GM18867 (cell line): ENCODE results near the gene PTCD1.

ENCODE experiments used
- ATAC-seq: cut with Tn5 transposase; IDR thresholded peaks from one replicate; pipeline ENCODE4 v1.9.1; 2021; ENCODE audit warnings: mild to moderate bottlenecking, moderate library complexity; ENCODE audit not compliant: unreplicated experiment

Gene PTCD1

DNA sequence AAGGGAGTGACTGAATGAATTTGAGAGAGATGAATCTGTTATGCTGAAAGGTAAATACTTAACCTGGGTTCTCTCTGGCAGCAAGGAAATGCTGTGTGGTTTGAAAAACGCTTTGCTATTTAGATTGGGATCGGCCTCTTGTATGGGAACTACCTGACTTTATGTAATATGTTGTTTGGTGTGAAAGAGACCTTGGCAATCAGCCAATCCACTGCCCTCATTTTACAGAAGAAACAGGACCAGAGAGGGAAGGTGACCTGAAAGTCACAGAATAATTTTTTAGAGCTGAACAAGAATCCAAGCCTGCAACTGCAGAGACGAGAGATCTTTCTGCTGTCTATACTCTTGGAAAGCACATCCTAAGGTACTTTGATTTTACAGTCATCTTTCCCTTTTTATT, 28.8 kb downstream of the PTCD1 start:
- ATAC-seq: no peak

- ATAC-seq: peak; percentile 8
Measured at GRCh38 chr7:99409192-99409572, 29.4 kb downstream of the PTCD1 start.

GRCh38 chr7:99408379-99409191, 30.0 kb downstream of the PTCD1 start, which contains the start of the genes BUD31 and PDAP1:
Gene BUD31 (plus strand): TSS chr7:99408969. CDS start chr7:99411093, 2,124 bp downstream.
Gene PDAP1 (minus strand): TSS chr7:99408597. CDS start chr7:99408548, 49 bp downstream.
- peak; percentile 80 for ATAC-seq

- ATAC-seq: peak; percentile 4
Measured at GRCh38 chr7:99407872-99408378, 30.7 kb downstream of the PTCD1 start.

DNA sequence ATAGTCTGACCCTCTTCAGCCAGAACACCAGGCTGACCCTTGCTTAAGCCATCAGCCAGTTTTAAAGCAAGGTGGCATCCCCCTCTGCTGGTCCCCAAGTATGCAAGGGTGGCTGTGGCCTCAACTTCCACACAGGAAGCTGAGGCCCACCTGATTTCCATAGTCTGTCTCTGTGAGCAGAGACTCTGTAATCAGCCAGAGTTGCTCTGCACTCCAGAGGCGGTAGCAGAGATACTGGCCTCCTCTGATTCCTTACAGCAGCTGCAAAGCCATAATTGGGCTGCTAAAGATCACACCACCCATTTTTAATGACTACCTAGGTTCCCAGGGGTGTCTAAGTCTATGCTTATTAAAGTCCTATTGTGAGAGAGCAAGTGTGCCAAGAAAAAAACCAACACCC, 32.0 kb downstream of the PTCD1 start:
- ATAC-seq: no peak

GRCh38 chr7:99404977-99405320, 33.6 kb downstream of the PTCD1 start:
- no peak for ATAC-seq

DNA sequence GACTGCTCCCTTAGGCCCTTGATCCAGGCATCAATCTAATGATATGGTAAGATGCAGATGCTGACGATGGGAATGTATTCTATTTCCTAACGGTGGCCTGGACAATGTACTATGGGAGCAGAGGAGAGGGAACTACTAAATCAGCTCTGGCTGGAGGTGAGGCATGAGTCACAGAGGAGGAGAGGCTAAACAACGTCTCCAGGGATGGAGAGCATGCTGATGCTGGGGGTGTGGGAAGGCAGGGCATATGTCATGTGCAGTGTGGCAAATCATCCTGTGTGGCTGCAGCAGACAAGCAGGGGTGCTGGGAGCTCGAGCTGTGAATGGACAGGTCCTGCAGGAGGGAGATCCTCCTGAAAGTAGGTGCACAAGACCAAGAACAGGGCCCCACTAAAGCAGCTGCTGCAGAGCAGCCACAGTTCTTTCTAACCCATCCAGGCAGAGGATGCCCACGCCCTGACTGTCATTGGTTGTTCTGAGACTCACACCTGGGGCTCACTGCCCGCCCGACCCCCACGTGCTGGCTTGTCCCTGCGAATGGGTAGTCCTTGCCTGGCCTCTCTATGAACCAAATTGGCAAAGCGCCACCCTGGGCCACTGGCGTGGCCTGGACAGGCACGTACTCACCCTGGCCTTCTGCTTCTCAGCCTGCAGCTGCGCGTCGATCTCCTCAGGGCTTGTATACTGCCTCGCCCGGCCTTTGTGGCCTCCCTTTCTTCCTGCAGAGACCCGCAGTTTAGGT, 34.2 kb downstream of the PTCD1 start:
- no peak for ATAC-seq

GRCh38 chr7:99403764-99404163, 34.8 kb downstream of the PTCD1 start:
- ATAC-seq: no peak

- ATAC-seq: no peak
Measured at GRCh38 chr7:99402854-99403253, 35.7 kb downstream of the PTCD1 start.

DNA sequence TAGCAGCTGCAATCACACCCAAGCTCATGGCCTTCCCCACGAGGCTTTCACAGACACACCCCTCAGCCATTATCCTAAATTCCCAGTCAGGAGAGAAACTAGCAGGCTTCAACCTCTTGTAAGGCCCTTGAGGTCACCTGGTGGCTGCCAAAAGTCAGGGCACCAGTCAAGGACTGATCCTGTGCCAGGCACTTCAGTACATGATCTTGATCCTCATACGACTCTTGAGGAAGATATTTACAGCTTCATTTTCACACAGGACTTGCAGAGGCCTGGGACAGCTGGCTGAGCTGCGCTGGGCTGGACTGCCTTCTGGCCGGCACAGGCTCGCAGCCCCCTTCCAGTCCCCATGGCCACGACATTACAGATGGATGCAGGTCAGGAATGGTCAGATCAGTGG, 39.0 kb downstream of the PTCD1 start:
- ATAC-seq: no peak

DNA sequence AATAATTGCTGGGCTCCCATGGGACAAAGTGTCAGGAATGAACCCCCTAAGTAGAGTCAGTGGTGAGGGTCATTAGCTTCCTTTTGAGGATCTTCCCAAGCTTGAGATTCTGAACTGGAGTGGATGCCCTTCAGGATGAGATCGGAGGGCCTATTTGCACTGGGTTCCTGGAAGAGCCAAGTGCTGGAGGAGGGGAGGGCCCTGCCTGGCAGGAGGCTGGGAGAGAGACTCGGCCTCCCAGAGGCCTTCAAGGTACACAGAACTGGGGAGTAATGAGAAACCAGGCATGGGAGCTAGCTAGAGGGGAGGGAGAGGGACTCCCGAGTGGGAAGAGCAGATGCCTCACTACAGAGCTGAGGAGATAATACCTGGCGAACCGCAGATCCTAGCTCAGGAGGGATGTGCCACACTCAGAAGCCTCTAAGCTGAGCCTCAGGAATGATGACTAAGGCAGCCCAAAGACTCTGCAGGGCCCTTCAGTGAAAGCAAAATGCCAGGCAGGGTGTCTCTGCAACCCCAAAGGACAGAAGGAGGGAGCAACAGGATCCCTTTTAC, 39.6 kb downstream of the PTCD1 start:
- ATAC-seq: no peak

- ATAC-seq: no peak
Measured at GRCh38 chr7:99397297-99397983, 41.2 kb downstream of the PTCD1 start.

DNA sequence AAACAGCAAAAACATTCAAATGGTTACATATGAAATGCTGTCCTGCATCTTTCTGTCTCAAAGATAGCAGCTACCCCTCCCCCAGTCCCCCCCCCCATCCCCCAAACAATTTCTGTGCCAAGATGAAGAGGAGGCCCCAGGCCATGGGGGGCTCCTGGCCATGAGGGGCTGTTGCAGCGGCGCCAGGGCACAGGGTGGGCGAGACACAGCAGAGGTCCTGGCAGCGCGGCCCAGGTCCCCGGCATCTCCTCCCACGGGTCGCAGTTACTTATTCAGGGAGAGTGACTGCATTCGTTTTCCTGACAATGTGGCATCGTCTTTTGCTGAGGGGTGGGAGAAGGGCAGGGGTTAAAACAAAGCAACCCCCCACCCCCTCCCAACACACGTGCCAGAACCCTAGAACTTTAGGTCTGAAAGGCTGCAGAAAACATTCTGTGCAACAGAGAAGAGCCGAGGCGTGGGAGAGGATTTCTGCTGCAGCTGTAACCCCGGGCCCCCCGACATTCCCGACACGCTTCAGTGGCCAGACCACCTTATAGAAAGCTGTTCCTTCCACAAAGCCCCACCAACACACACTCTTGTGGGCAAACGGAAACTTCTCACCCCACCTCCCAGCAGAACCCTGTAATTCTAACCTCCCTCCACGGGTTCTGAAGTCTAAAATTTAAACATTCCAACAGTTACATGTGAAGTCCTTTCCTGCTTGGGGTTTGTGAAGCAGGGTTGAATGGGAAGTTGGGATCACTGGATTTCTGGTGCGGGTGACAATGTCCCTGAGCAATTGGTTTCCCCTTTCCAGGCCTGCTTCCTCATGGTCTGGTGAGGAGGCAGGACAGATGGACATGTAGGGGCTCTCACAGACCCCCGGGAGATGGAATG, 41.9 kb downstream of the PTCD1 start:
- no peak for ATAC-seq

DNA sequence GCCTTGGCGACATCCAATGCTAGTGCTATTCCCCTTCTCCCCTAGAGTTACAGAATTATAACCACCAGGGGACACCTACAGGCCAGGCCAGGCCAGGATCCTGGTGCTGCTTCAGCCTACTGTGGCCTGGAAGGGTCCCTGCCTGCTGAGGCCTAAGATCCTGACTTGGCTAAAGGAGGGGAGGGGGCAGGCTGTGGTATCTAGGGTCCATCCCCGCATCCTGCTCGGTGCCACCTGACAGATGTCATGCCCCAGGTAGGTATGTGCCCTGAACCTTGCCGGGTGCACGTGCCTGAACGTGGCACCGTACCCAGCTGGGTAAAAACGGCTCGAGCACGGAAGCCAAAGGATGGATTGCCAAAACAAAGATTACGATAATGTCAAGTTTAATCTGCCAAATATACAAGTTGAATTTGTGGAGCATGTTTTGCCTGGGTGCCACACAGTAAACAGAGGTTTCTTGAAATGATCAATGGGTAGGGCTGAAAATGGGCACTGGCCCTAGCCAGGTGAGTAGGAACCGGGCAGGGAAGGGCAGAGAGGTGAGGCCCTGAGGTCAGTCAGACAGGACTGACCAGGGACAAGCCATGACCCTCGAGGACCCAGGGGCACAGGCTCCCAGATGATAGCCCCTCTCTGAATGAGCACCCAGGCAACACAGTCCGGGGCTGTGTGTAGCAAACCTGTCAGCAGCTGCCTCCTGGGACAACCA, 42.8 kb downstream of the PTCD1 start:
- no peak for ATAC-seq

- no peak for ATAC-seq
Measured at GRCh38 chr7:99394188-99394502, 44.5 kb downstream of the PTCD1 start.

- no peak for ATAC-seq
Measured at GRCh38 chr7:99393355-99394187, 45.0 kb downstream of the PTCD1 start.

DNA sequence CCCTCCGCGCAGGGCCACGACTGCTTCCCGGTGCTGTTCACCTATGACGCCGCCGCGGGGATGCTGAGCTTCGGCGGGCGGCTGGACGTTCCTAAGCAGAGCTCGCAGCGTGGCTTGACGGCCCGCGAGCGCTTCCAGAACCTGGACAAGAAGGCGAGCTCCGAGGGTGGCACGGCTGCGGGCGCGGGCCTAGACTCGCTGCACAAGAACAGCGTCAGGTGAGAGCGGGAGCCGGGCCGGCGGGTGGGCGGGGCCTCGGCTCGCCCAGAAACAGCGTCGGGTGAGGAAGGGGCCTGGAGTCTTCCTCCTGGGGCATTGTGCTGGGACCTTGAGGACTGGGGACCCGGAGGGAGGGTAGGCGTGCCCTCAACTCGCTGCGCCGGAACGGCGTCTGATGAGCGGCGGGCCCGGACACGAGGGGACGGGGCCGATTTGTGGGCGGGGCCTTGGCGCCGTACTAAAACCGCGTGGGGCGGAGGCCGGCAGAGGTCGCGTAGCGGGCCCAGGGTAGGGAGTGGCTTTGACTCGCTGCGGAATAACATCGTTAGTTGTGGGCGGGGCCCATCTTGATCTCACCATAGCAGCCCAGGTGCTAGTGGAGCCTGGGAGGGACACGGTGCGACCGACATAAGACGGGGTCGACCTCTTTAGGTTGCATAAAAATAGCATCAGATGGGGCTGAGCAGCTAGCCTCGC, 45.8 kb downstream of the PTCD1 start:
- no peak for ATAC-seq

DNA sequence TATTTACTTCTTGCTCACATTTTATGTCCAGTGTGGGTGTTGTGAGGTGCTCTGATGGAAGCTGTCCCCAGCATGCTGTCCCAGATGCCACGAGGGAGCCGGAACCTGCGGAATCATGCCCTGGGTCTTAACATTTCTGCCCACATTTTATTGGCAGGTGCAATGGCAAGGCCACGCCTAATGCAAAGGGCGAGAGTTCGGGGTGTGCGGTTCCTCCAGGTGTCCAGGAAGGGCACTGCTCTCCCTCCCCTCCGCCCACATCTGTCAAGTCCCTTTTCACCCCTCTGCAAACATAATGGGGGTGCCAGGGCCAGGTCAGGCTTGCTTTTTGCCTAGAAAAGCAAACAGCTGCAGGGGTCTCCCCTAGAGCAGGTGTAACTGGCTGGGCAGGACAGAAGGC, 46.6 kb downstream of the PTCD1 start:
- no peak for ATAC-seq
